H1 (cell line): ENCODE results near the gene SBNO1. TPM values are rescaled to one million over a fixed set of nuclear protein-coding genes. Genes with fewer than 3 reads are reported as not detected.
A peak's percentile ranks its signal among the peaks of the same experiment; 100 is the strongest.

Experiments used
- CTCF ChIA-PET: fragments of 300-600 bp; sonication (Branson Sonifier 250); formaldehyde crosslinking; loops from one replicate; lab custom pipeline; 2021; ENCODE audit not compliant: partially characterized antibody; lab: Charles Lee
- POLR2A ChIA-PET: fragments of 300-600 bp; sonication (Branson Sonifier 250); formaldehyde crosslinking; loops from one replicate; lab custom pipeline; 2021; ENCODE audit warnings: inconsistent platforms; ENCODE audit not compliant: partially characterized antibody; lab: Charles Lee
- DNase-seq, 2 experiments: peaks; one replicate each; pipeline versions ENCODE4 v3.0.0 to v3.0.0-alpha.2; 2010 to 2022; ENCODE audit warnings: low spot score in 2 of 2, low read depth in 1 of 2, mixed read lengths in 1 of 2
- FAIRE-seq: peaks from 2 replicates; lab custom pipeline; 2011; peaks lifted over from hg19 to GRCh38; lab: Jason Lieb, UNC
- H2AFZ ChIP-seq: 2 replicates; pipeline ENCODE4 v1.8.1; 2012; ENCODE audit warnings: low read length, inconsistent platforms
- H2AK5ac ChIP-seq: 2 replicates; pipeline ENCODE4 v1.6.1; 2013; ENCODE audit warnings: low read depth, low read length
- H2BK120ac ChIP-seq: replicated peaks from 2 replicates; pipeline ENCODE3; 2013; ENCODE audit warnings: low read depth, low read length, inconsistent platforms
- H2BK12ac ChIP-seq: 2 replicates; pipeline ENCODE4 v1.6.1; 2013; ENCODE audit warnings: low read depth, low read length
- H2BK15ac ChIP-seq: 2 replicates; pipeline ENCODE4 v1.6.1; 2013; ENCODE audit warnings: low read length
- H2BK20ac ChIP-seq: 2 replicates; pipeline ENCODE4 v1.6.1; 2013; ENCODE audit warnings: low read length
- H2BK5ac ChIP-seq: 2 replicates; pipeline ENCODE4 v1.6.1; 2013; ENCODE audit warnings: low read depth, low read length
- H3K14ac ChIP-seq: 2 replicates; pipeline ENCODE4 v1.6.1; 2013; ENCODE audit warnings: inconsistent platforms; ENCODE audit not compliant: insufficient read length
- H3K18ac ChIP-seq: 2 replicates; pipeline ENCODE4 v1.6.1; 2013; ENCODE audit warnings: low read length; ENCODE audit errors: extremely low read depth
- H3K23ac ChIP-seq: 2 replicates; pipeline ENCODE4 v1.6.1; 2013; ENCODE audit warnings: inconsistent platforms; ENCODE audit not compliant: insufficient read length
- H3K23me2 ChIP-seq: 2 replicates; pipeline ENCODE4 v1.6.1; 2013; ENCODE audit warnings: low read depth, low read length
- H3K27ac ChIP-seq: 2 replicates; pipeline ENCODE4 v1.6.1; 2011; ENCODE audit warnings: low read depth, low read length, inconsistent platforms
- H3K27me3 ChIP-seq, 4 experiments: replicated peaks in 1 of 4; 1 replicate in 1 of 4; 2 replicates in 3 of 4; pipeline versions ENCODE4 v1.6.1 to v1.8.1; 2011 to 2013; ENCODE audit warnings: low read length in 3 of 4, mild to moderate bottlenecking in 3 of 4, inconsistent platforms in 2 of 4, mixed read lengths in 2 of 4, moderate library complexity in 1 of 4; ENCODE audit not compliant: control insufficient read depth in 3 of 4, insufficient read depth in 3 of 4; ENCODE audit errors: extremely low read depth in 1 of 4
- H3K36me3 ChIP-seq, 4 experiments: 2 replicates each; pipeline versions ENCODE4 v1.6.1 to v1.8.1; 2011 to 2013; ENCODE audit warnings: mild to moderate bottlenecking in 4 of 4, low read length in 3 of 4, moderate library complexity in 2 of 4, control low read depth in 1 of 4, inconsistent platforms in 1 of 4; ENCODE audit not compliant: insufficient read depth in 4 of 4, control insufficient read depth in 2 of 4
- H3K4ac ChIP-seq: replicated peaks from 2 replicates; pipeline ENCODE3; 2013; ENCODE audit warnings: low read length, low read depth, mixed read lengths, inconsistent platforms; ENCODE audit not compliant: insufficient read length
- H3K4me1 ChIP-seq, 4 experiments: replicated peaks in 1 of 4; 1 replicate in 1 of 4; 2 replicates in 3 of 4; pipeline versions ENCODE4 v1.6.1 to v1.8.1; 2011 to 2013; ENCODE audit warnings: low read length in 3 of 4, inconsistent platforms in 2 of 4, mixed read lengths in 1 of 4; ENCODE audit not compliant: insufficient read depth in 4 of 4, control insufficient read depth in 3 of 4
- H3K4me2 ChIP-seq, 2 experiments: 2 replicates each; pipeline versions ENCODE4 v1.6.1 to v1.8.1; 2011 to 2013; ENCODE audit warnings: low read depth in 2 of 2, low read length in 2 of 2, control low read depth in 1 of 2, inconsistent platforms in 1 of 2, mild to moderate bottlenecking in 1 of 2; ENCODE audit not compliant: insufficient read depth in 1 of 2
- H3K4me3 ChIP-seq, 4 experiments: fragments of 200-600, 300-600 bp in 1 of 4; sonication (generic), shearing (Covaris generic), sonication (Bioruptor Twin) in 1 of 4; 2 replicates each; pipeline versions ENCODE4 v1.5.1 to v1.8.1; 2011 to 2016; ENCODE audit warnings: low read length in 4 of 4, low read depth in 3 of 4, control low read depth in 2 of 4, inconsistent platforms in 2 of 4, mild to moderate bottlenecking in 2 of 4, mixed read lengths in 1 of 4, moderate library complexity in 1 of 4; ENCODE audit not compliant: insufficient read depth in 2 of 4; ENCODE audit errors: extremely low read depth in 1 of 4
- H3K56ac ChIP-seq: replicated peaks from 2 replicates; pipeline ENCODE3; 2013; ENCODE audit warnings: low read depth, mild to moderate bottlenecking, mixed read lengths, low read length, inconsistent platforms; ENCODE audit not compliant: insufficient read length
- H3K79me1 ChIP-seq: 2 replicates; pipeline ENCODE4 v1.6.1; 2013; ENCODE audit warnings: low read depth, low read length, control low read depth
- H3K79me2 ChIP-seq, 2 experiments: 2 replicates each; pipeline versions ENCODE4 v1.6.1 to v1.8.1; 2012 to 2013; ENCODE audit warnings: low read length in 2 of 2, mild to moderate bottlenecking in 2 of 2, inconsistent platforms in 1 of 2; ENCODE audit not compliant: insufficient read depth in 2 of 2, control insufficient read depth in 1 of 2
- H3K9ac ChIP-seq, 4 experiments: replicated peaks in 1 of 4; 1 replicate in 1 of 4; 2 replicates in 3 of 4; pipeline versions ENCODE4 v1.6.1 to v1.8.1; 2011 to 2013; ENCODE audit warnings: low read depth in 3 of 4, low read length in 3 of 4, control low read depth in 2 of 4, mild to moderate bottlenecking in 2 of 4, moderate library complexity in 2 of 4, inconsistent platforms in 1 of 4; ENCODE audit errors: extremely low read depth in 1 of 4
- H3K9me3 ChIP-seq, 2 experiments: 2 replicates each; pipeline versions ENCODE4 v1.6.1 to v1.8.1; 2012 to 2013; ENCODE audit warnings: mild to moderate bottlenecking in 2 of 2, moderate library complexity in 2 of 2, control low read depth in 1 of 2, inconsistent platforms in 1 of 2, low read depth in 1 of 2, low read length in 1 of 2, mixed read lengths in 1 of 2; ENCODE audit not compliant: insufficient read depth in 2 of 2
- H4K20me1 ChIP-seq, 2 experiments: replicated peaks in 1 of 2; 2 replicates each; pipeline versions ENCODE3 to v1.8.1; 2011 to 2013; ENCODE audit warnings: inconsistent platforms in 2 of 2, low read length in 2 of 2, mild to moderate bottlenecking in 1 of 2; ENCODE audit not compliant: insufficient read depth in 2 of 2, control insufficient read depth in 1 of 2
- H4K5ac ChIP-seq: 2 replicates; pipeline ENCODE4 v1.6.1; 2013; ENCODE audit warnings: low read length, low read depth, mixed read lengths, inconsistent platforms; ENCODE audit not compliant: insufficient read length
- H4K8ac ChIP-seq: 2 replicates; pipeline ENCODE4 v1.8.0; 2013; ENCODE audit warnings: mild to moderate bottlenecking, moderate library complexity, low read length, inconsistent platforms; ENCODE audit not compliant: insufficient read depth; ENCODE audit errors: extremely low read depth
- H4K91ac ChIP-seq: replicated peaks from 2 replicates; pipeline ENCODE3; 2013; ENCODE audit warnings: low read length, mixed read lengths, inconsistent platforms; ENCODE audit not compliant: insufficient read length
- CBX5 ChIP-seq: fragments of 300-800, 300-1000 bp; sonication (generic); IDR thresholded peaks from 2 replicates; pipeline ENCODE4 v1.7.1; 2016; ENCODE audit warnings: antibody characterized with exemption, low read length, low read depth
- WGBS, 2 experiments: shearing (Covaris generic) in 1 of 2; methylation state at CpG; one replicate each; pipeline versions ENCODE4 v1.1.6 to v1.1.7; 2013 to 2015; ENCODE audit warnings: low lambda C conversion rate in 2 of 2, mixed read lengths in 2 of 2, inconsistent platforms in 1 of 2, low coverage in 1 of 2, missing lambda C conversion rate in 1 of 2; ENCODE audit not compliant: insufficient replicate concordance in 2 of 2, insufficient coverage in 1 of 2, insufficient read length in 1 of 2; ENCODE audit errors: extremely low coverage in 1 of 2, missing lambda C conversion rate in 1 of 2; 5-methylcytosine and 5-hydroxymethylcytosine counted together
- polyA plus RNA-seq, 7 experiments: library from polyadenylated mRNA; depleted of rRNA in 3 of 7; stranded (reverse) in 5 of 7; unstranded in 2 of 7; fragments of >200 nt in 5 of 7; fragments of 200-250 nt in 2 of 7; gene quantifications; 1 replicate in 5 of 7; 2 replicates in 1 of 7; 4 replicates in 1 of 7; pipeline versions ENCODE4 v1.2.1 to v1.2.3, GENCODE V29; 2011 to 2013; ENCODE audit warnings: missing spikeins in 2 of 7, mixed read lengths in 2 of 7
- total RNA-seq: library from RNA; stranded (reverse); fragmentation: NEBNext Ultra II Directional; extraction: Animal tissue kit (Norgen Biotek cat#: 25700); gene quantifications from 2 replicates; pipeline ENCODE4 v1.2.1, GENCODE V29; 2021
- TF ChIP-seq, protein P1 (sequence below): IDR thresholded peaks from 2 replicates; pipeline ENCODE4 v1.6.1; 2012; ENCODE audit warnings: inconsistent platforms

The SBNO1 gene
- total and polyA plus RNA-seq, 2 of the 8 experiments (the other 6 are each of a cell fraction or from before 2014, with no cell fraction given): 6.7 to 57.7 TPM

DNA sequence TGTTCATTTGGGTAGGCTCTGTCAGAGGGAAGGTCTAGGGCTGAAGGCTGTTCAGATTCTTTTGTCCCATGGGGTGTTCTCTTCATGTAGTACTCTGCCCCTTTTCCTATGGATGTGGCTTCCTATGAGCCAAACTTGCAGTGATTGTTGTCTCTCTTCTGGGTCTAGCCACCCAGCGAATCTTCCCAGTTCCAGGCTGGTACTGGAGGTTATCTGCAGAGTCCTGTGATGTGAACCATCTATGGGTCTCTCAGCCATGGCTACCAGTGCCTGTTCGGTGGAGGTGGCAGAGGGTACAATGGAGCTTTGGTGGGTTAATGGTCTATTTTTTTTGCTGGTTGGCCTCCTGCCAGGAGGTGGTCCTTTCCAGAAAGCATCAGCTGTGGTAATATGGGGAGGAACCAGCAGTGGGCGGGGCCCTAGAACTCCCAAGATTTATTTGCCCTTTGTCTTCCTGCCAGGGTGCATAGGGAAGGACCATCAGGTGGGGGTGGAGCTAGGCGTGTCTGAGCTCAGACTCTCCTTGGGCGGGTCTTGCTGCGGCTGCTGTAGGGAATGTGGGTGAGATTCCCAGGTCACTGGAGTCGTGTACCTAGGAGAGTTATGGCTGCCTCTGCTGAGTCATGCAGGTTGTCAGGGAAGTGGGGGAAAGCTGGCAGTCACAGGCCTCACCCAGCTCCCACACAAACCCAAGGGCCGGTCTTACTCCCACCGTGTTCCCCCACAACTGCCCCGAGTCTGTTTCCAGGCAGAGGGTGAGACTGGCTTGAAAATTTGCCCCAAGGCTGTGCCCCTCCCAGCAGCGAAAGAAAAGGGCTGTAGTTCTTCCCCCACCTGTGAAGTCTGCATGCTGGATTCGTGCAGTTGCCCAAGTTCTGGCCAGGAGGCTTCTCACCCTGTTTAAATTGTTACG, 113.9 kb downstream of the SBNO1 start:
- H3K27ac ChIP-seq: no peak overlapping the region
- POLR2A ChIA-PET: interaction anchor here (0.8 to 5.3 kb wide), 6 partner anchors 10 to 20 kb away, joined by 3 to 32 read pairs (median 6); partner anchors contain the start of genes MPHOSPH9 and MTRFR
- H3K27me3 ChIP-seq: no peaks in the 10 kb centered on the region
- WGBS, 2 experiments: 90% methylated on average over 13 of the region's 13 CpGs; no CpG with 5 or more reads in 1 of the 2 experiments
- no peaks in the 10 kb centered on the region for H3K23me2 ChIP-seq
- CTCF ChIA-PET: interaction anchor here (1.0 to 3.5 kb wide), 5 partner anchors 13 to 75 kb away, joined by 3 to 20 read pairs (median 6); no protein-coding TSS in a partner anchor
- no peak overlapping the region for H4K8ac ChIP-seq
- no peak for DNase-seq
- no peak overlapping the region for H2BK20ac ChIP-seq
- H4K20me1 ChIP-seq: peaks cover 0 to 2% of the 10 kb centered on the region in 2 experiments
- peaks cover 4% of the 10 kb centered on the region; the same call in 1 of the 2 replicates for H3K79me1 ChIP-seq
- H3K4me2 ChIP-seq: no peak overlapping the region
- no peak overlapping the region for H3K56ac ChIP-seq
- H3K18ac ChIP-seq: no peak overlapping the region; the same call in 1 of the 2 replicates
- no peak overlapping the region for H3K14ac ChIP-seq
- no peak overlapping the region for H3K4me3 ChIP-seq
- H2BK120ac ChIP-seq: no peak overlapping the region
- no peak overlapping the region for H2AFZ ChIP-seq
- H3K4ac ChIP-seq: no peak overlapping the region
- H2AK5ac ChIP-seq: no peak overlapping the region
- H3K79me2 ChIP-seq: peaks cover 0 to 15% of the 10 kb centered on the region in 2 experiments; a peak in 1 of 4 replicates
- H2BK12ac ChIP-seq: no peak overlapping the region
- peaks cover 5 to 11% of the 10 kb centered on the region in 2 experiments for H3K9me3 ChIP-seq
- 0 out of 2 replicates have a peak overlapping the region, but pooled peaks have one; percentile 35 for H2BK5ac ChIP-seq
- FAIRE-seq: no peak
- peaks cover 0 to 31% (median 15%) of the 10 kb centered on the region in 4 experiments; a peak in 5 of 8 replicates for H3K36me3 ChIP-seq
- H3K4me1 ChIP-seq: peaks cover 0 to 5% (median 0%) of the 10 kb centered on the region in 4 experiments; a peak in 1 of 7 replicates
- H4K91ac ChIP-seq: no peak overlapping the region
- no peak overlapping the region for H3K23ac ChIP-seq
- H4K5ac ChIP-seq: no peak overlapping the region
- no peak overlapping the region for H3K9ac ChIP-seq
- no peak overlapping the region for H2BK15ac ChIP-seq
- TF ChIP-seq CBX5: no peak
- TF ChIP-seq, protein P1, sequence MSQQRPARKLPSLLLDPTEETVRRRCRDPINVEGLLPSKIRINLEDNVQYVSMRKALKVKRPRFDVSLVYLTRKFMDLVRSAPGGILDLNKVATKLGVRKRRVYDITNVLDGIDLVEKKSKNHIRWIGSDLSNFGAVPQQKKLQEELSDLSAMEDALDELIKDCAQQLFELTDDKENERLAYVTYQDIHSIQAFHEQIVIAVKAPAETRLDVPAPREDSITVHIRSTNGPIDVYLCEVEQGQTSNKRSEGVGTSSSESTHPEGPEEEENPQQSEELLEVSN: no peak
